Tibial nerve (tissue), 4 donors: ENCODE data around the gene CEP128. TPM values are rescaled to one million over a fixed set of nuclear protein-coding genes. Genes with fewer than 3 reads are reported as not detected.

Experiments
- DNase-seq, 2 donors: peaks; one replicate each; pipeline ENCODE4 v3.0.0-alpha.2; 2019; ENCODE audit warnings: low spot score in 2 of 2
- H3K27ac ChIP-seq, 4 donors: fragments of 200-600 bp; sonication (generic) in 3 of 4; one replicate each; pipeline ENCODE4 v1.5.1; 2017 to 2019; ENCODE audit warnings: mild to moderate bottlenecking in 1 of 4
- H3K27me3 ChIP-seq, 2 donors: fragments of 200-600 bp; sonication (generic) in 1 of 2; one replicate each; pipeline versions ENCODE4 v1.5.1 to v1.6.0; 2017 to 2019
- H3K36me3 ChIP-seq, 3 donors: fragments of 200-600 bp; sonication (generic); one replicate each; pipeline ENCODE4 v1.5.1; 2018 to 2019
- H3K4me1 ChIP-seq, 4 donors: fragments of 200-600 bp; sonication (generic) in 3 of 4; one replicate each; pipeline ENCODE4 v1.5.1; 2017 to 2019
- H3K4me3 ChIP-seq, 4 donors: fragments of 200-600 bp; sonication (generic) in 3 of 4; one replicate each; pipeline ENCODE4 v1.5.1; 2017 to 2019; ENCODE audit warnings: mild to moderate bottlenecking in 1 of 4, moderate library complexity in 1 of 4
- H3K9me3 ChIP-seq, 4 donors: fragments of 200-600 bp; sonication (generic) in 3 of 4; one replicate each; pipeline ENCODE4 v1.5.1; 2017 to 2019
- EP300 ChIP-seq, 2 donors: sonication (generic); formaldehyde crosslinking; IDR thresholded peaks; one replicate each; pipeline ENCODE4 v1.6.1; 2017; ENCODE audit warnings: antibody characterized with exemption in 2 of 2, mild to moderate bottlenecking in 1 of 2
- POLR2A ChIP-seq, 2 donors: fragments of 450-650 bp; IDR thresholded peaks; one replicate each; pipeline ENCODE4 v1.6.1; 2017; ENCODE audit warnings: antibody characterized with exemption in 2 of 2, mild to moderate bottlenecking in 2 of 2, moderate library complexity in 2 of 2
- WGBS, 2 donors: methylation state at CpG; one replicate each; pipeline ENCODE4 v1.1.5; 2018; 5-methylcytosine and 5-hydroxymethylcytosine counted together
- total RNA-seq, 4 donors: library from RNA; depleted of rRNA; stranded (reverse); fragments of >200 nt; gene quantifications; one replicate each; pipeline ENCODE4 v1.1.0, GENCODE V29; 2016
- TF ChIP-seq, protein P1 (sequence below), 5 experiments: fragments of 200-600 bp in 3 of 5; fragments of 450-650 bp in 2 of 5; sonication (generic) in 3 of 5; IDR thresholded peaks; one replicate each; pipeline ENCODE4 v1.5.1; 2016 to 2019; ENCODE audit warnings: antibody characterized with exemption in 5 of 5, mild to moderate bottlenecking in 3 of 5, moderate library complexity in 2 of 5

CEP128 gene
- total RNA-seq, 4 donors from 2014 or later = 7.3 to 13.9 (median 12.5) TPM

DNA sequence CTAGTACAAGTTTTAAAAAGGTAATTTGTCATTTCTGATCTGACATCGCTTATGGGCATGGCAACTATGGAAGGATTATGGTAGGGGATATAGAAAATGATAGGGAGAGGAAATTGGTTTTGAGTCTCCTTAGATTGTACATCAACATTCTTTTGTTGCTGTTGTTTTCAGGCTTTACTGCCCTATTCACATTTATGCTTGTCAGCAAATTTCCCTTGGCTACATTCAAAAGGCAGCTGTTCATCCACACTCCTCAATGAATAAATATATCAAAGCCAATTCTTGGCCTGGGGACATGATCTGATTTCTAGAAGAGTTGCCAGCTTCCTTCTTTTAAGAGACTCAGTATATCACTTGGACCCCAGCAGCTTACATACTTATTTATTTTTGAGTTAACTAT lies 283.4 kb downstream of the CEP128 start:
- H3K36me3 ChIP-seq = no peaks in the 10 kb centered on the region
- TF ChIP-seq POLR2A (IDR thresholded peaks at IDR 0.05) (no peak), EP300 (IDR thresholded peaks at IDR 0.05) (no peak)
- TF ChIP-seq, protein P1, sequence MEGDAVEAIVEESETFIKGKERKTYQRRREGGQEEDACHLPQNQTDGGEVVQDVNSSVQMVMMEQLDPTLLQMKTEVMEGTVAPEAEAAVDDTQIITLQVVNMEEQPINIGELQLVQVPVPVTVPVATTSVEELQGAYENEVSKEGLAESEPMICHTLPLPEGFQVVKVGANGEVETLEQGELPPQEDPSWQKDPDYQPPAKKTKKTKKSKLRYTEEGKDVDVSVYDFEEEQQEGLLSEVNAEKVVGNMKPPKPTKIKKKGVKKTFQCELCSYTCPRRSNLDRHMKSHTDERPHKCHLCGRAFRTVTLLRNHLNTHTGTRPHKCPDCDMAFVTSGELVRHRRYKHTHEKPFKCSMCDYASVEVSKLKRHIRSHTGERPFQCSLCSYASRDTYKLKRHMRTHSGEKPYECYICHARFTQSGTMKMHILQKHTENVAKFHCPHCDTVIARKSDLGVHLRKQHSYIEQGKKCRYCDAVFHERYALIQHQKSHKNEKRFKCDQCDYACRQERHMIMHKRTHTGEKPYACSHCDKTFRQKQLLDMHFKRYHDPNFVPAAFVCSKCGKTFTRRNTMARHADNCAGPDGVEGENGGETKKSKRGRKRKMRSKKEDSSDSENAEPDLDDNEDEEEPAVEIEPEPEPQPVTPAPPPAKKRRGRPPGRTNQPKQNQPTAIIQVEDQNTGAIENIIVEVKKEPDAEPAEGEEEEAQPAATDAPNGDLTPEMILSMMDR (IDR thresholded peaks at IDR 0.05) = no peak
- peaks cover 0 to 8% (median 0%) of the 10 kb centered on the region in 4 donors for H3K4me1 ChIP-seq
- no peak overlapping the region for H3K4me3 ChIP-seq
- DNase-seq = no peak
- H3K27me3 ChIP-seq = no peaks in the 10 kb centered on the region
- H3K9me3 ChIP-seq = no peaks in the 10 kb centered on the region
- H3K27ac ChIP-seq = peak overlapping the region in 2 of 4 donors; percentile 22 to 30
- WGBS, 2 donors = 94 to 96% methylated on average over 1 of the region's 1 CpG

- H3K27me3 ChIP-seq = no peaks in the 10 kb centered on the region
- no peaks in the 10 kb centered on the region for H3K36me3 ChIP-seq
- TF ChIP-seq EP300 (IDR thresholded peaks at IDR 0.05) = no peak
- TF ChIP-seq, protein P1 (IDR thresholded peaks at IDR 0.05) = no peak
- no peak for TF ChIP-seq POLR2A (IDR thresholded peaks at IDR 0.05)
- peaks cover 0 to 7% (median 0%) of the 10 kb centered on the region in 4 donors for H3K4me1 ChIP-seq
- WGBS, 2 donors = 79 to 91% methylated on average over 3 of the region's 3 CpGs
- no peak overlapping the region for H3K27ac ChIP-seq
- DNase-seq = no peak
- peaks cover 0 to 11% (median 0%) of the 10 kb centered on the region in 4 donors for H3K9me3 ChIP-seq
- H3K4me3 ChIP-seq = no peak overlapping the region
These were observed 287.6 kb downstream of the CEP128 start for GRCh38 chr14:80653956-80654355.

DNA sequence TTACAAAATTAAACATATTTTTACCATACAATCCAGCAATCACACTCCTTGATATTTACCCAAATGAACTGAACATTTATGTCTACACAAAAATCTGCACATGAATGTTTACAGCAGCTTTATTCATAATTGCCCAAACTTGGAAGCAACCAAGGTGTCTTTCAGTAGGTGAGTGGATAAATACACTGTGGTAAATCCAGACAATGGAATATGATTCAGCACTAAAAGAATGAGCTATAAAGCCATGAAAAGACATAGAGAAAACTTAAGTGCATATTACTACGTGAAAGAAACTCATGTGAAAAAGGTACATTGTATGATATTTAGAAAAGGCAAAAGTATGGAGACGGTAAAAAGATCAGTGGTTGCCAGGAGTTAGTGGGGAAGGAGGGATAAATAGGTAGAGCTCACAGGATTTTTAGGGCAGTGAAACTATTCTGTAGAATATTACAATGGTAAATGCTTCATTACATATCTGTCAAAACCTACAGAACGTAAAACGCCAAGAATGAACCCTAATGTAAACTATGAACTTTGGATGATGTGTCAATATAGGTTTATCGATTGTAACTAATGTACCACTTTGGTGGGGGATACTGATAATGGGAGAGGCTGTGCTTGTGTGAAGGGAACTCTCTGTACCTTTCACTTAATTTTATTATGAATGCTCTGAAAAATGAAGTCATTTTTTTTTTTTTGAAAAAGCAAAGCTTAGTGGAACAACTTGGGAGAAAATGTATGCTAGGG lies 295.7 kb downstream of the CEP128 start:
- Histone ChIP-seq H3K27ac (no peak overlapping the region), H3K4me1 (no peaks in the 10 kb centered on the region), H3K36me3 (no peaks in the 10 kb centered on the region), H3K9me3 (no peaks in the 10 kb centered on the region), H3K4me3 (no peak overlapping the region), H3K27me3 (no peaks in the 10 kb centered on the region)
- no peak for DNase-seq
- TF ChIP-seq POLR2A (IDR thresholded peaks at IDR 0.05) = no peak
- TF ChIP-seq, protein P1 (IDR thresholded peaks at IDR 0.05) = no peak
- TF ChIP-seq EP300 (IDR thresholded peaks at IDR 0.05) = no peak
- WGBS, 2 donors = 96 to 97% methylated on average over 5 of the region's 5 CpGs

GRCh38 chr14:80644826-80645225 lies 296.7 kb downstream of the CEP128 start:
- no peaks in the 10 kb centered on the region for H3K9me3 ChIP-seq
- TF ChIP-seq EP300 (IDR thresholded peaks at IDR 0.05) (no peak), POLR2A (IDR thresholded peaks at IDR 0.05) (no peak)
- TF ChIP-seq, protein P1 (IDR thresholded peaks at IDR 0.05) = no peak
- no peaks in the 10 kb centered on the region for H3K36me3 ChIP-seq
- no peak overlapping the region for H3K27ac ChIP-seq
- 51 to 53% methylated on average over 2 of the region's 2 CpGs for WGBS, 2 donors
- no peak overlapping the region for H3K4me3 ChIP-seq
- no peak for DNase-seq
- no peaks in the 10 kb centered on the region for H3K4me1 ChIP-seq
- no peaks in the 10 kb centered on the region for H3K27me3 ChIP-seq

- no peak overlapping the region for H3K4me3 ChIP-seq
- no peaks in the 10 kb centered on the region for H3K27me3 ChIP-seq
- H3K27ac ChIP-seq = no peak overlapping the region
- H3K9me3 ChIP-seq = no peaks in the 10 kb centered on the region
- no peaks in the 10 kb centered on the region for H3K4me1 ChIP-seq
- no peaks in the 10 kb centered on the region for H3K36me3 ChIP-seq
- DNase-seq = no peak
- TF ChIP-seq, protein P1 (IDR thresholded peaks at IDR 0.05) = no peak
- no peak for TF ChIP-seq EP300 (IDR thresholded peaks at IDR 0.05)
- no peak for TF ChIP-seq POLR2A (IDR thresholded peaks at IDR 0.05)
- WGBS, 2 donors = 74 to 77% methylated on average over 6 of the region's 6 CpGs
These were observed 302.7 kb downstream of the CEP128 start for GRCh38 chr14:80638620-80639515.
